IMR-90 (cell line): ENCODE data around the gene PDE4B. TPM values are rescaled to one million over a fixed set of nuclear protein-coding genes. Genes with fewer than 3 reads are reported as not detected.

Experiments used
- ATAC-seq: fragments of 200-7000 bp; cut with Tn5 transposase; 2 replicates; pipeline ENCODE4 v1.9.1; 2020; ENCODE audit warnings: low read depth, mild to moderate bottlenecking, moderate library complexity
- BruUV-seq: library from RNA; stranded (reverse); fragments of 400-500 nt; replicated peaks from 2 replicates; lab custom pipeline; 2021; lab: Mats Ljungman, UMichigan
- CTCF ChIA-PET: fragments of 300-600 bp; formaldehyde crosslinking; extraction: SDS; loops from one replicate; lab custom pipeline; 2021; ENCODE audit warnings: antibody characterized with exemption; lab: Yijun Ruan, JAX
- POLR2A ChIA-PET: fragments of 300-600 bp; sonication (Branson Sonifier 250); formaldehyde crosslinking; loops from one replicate; lab custom pipeline; 2022; ENCODE audit warnings: antibody characterized with exemption; ENCODE audit not compliant: unreplicated experiment; lab: Charles Lee
- DNase-seq: peaks from one replicate; pipeline ENCODE4 v3.0.0; 2013
- H2AFZ ChIP-seq: replicated peaks from 2 replicates; pipeline ENCODE3; 2013; ENCODE audit warnings: low read length, mild to moderate bottlenecking; ENCODE audit not compliant: poor library complexity
- H2AK5ac ChIP-seq: 2 replicates; pipeline ENCODE4 v1.6.1; 2013; ENCODE audit warnings: low read depth, low read length, inconsistent platforms
- H2AK9ac ChIP-seq: replicated peaks from 2 replicates; pipeline ENCODE3; 2013; ENCODE audit warnings: mild to moderate bottlenecking, low read depth, low read length, moderate library complexity; ENCODE audit not compliant: poor library complexity
- H2BK120ac ChIP-seq: 2 replicates; pipeline ENCODE4 v1.6.1; 2013; ENCODE audit warnings: low read depth, low read length, inconsistent platforms
- H2BK15ac ChIP-seq: 3 replicates; pipeline ENCODE4 v1.6.1; 2013; ENCODE audit warnings: low read depth, low read length, inconsistent platforms
- H2BK20ac ChIP-seq: 2 replicates; pipeline ENCODE4 v1.6.1; 2013; ENCODE audit warnings: low read depth, mild to moderate bottlenecking, inconsistent platforms, low read length, moderate library complexity
- H2BK5ac ChIP-seq: 2 replicates; pipeline ENCODE4 v1.6.1; 2013; ENCODE audit warnings: mild to moderate bottlenecking, low read depth, low read length, inconsistent platforms; ENCODE audit not compliant: poor library complexity, severe bottlenecking
- H3K14ac ChIP-seq: replicated peaks from 2 replicates; pipeline ENCODE4 v1.6.1; 2013; ENCODE audit warnings: low read depth, low read length, inconsistent platforms
- H3K18ac ChIP-seq: 2 replicates; pipeline ENCODE4 v1.6.1; 2013; ENCODE audit warnings: low read depth, low read length, control low read depth
- H3K23ac ChIP-seq: 2 replicates; pipeline ENCODE4 v1.6.1; 2013; ENCODE audit warnings: low read depth, low read length, inconsistent platforms
- H3K27ac ChIP-seq: 2 replicates; pipeline ENCODE4 v1.5.1; 2013; ENCODE audit warnings: mild to moderate bottlenecking, control low read depth, low read length; ENCODE audit not compliant: insufficient read depth
- H3K27me3 ChIP-seq: 2 replicates; pipeline ENCODE4 v1.6.1; 2013; ENCODE audit warnings: low read length; ENCODE audit not compliant: control insufficient read depth, insufficient read depth
- H3K36me3 ChIP-seq: 2 replicates; pipeline ENCODE4 v1.6.1; 2013; ENCODE audit warnings: low read length, mixed read lengths; ENCODE audit not compliant: control insufficient read depth, insufficient read depth
- H3K4ac ChIP-seq: 2 replicates; pipeline ENCODE4 v1.6.1; 2013; ENCODE audit warnings: low read depth, low read length, inconsistent platforms
- H3K4me1 ChIP-seq: 2 replicates; pipeline ENCODE4 v1.6.1; 2013; ENCODE audit warnings: low read length, mixed read lengths; ENCODE audit not compliant: control insufficient read depth, insufficient read depth
- H3K4me2 ChIP-seq: 2 replicates; pipeline ENCODE4 v1.6.1; 2013; ENCODE audit warnings: low read depth, mild to moderate bottlenecking, control low read depth, low read length, moderate library complexity
- H3K4me3 ChIP-seq: 2 replicates; pipeline ENCODE4 v1.5.1; 2013; ENCODE audit warnings: low read depth, mild to moderate bottlenecking, control low read depth, low read length, moderate library complexity; ENCODE audit not compliant: insufficient read depth
- H3K56ac ChIP-seq: 2 replicates; pipeline ENCODE4 v1.6.1; 2013; ENCODE audit warnings: low read length, inconsistent platforms; ENCODE audit not compliant: insufficient read depth; ENCODE audit errors: extremely low read depth
- H3K79me1 ChIP-seq, 2 experiments: 2 replicates each; pipeline ENCODE4 v1.6.1; 2013; ENCODE audit warnings: low read length in 2 of 2, inconsistent platforms in 1 of 2, low read depth in 1 of 2
- H3K9ac ChIP-seq: 2 replicates; pipeline ENCODE4 v1.6.1; 2013; ENCODE audit warnings: low read depth, low read length, control low read depth
- H3K9me1 ChIP-seq: 2 replicates; pipeline ENCODE4 v1.6.1; 2013; ENCODE audit warnings: low read length, inconsistent platforms; ENCODE audit not compliant: insufficient read depth
- H3K9me3 ChIP-seq: 2 replicates; pipeline ENCODE4 v1.6.1; 2013; ENCODE audit warnings: low read length; ENCODE audit not compliant: control insufficient read depth, insufficient read depth
- H4K20me1 ChIP-seq: 2 replicates; pipeline ENCODE4 v1.6.1; 2013; ENCODE audit warnings: low read length, inconsistent platforms; ENCODE audit not compliant: insufficient read depth
- H4K5ac ChIP-seq: 2 replicates; pipeline ENCODE4 v1.6.1; 2013; ENCODE audit warnings: mild to moderate bottlenecking, low read depth, low read length, control low read depth
- H4K8ac ChIP-seq, 2 experiments: 2 replicates each; pipeline ENCODE4 v1.6.1; 2013; ENCODE audit warnings: low read depth in 2 of 2, low read length in 2 of 2, control low read depth in 1 of 2, inconsistent platforms in 1 of 2
- H4K91ac ChIP-seq: 2 replicates; pipeline ENCODE4 v1.6.1; 2013; ENCODE audit warnings: low read depth, low read length, inconsistent platforms; ENCODE audit not compliant: insufficient read depth
- BHLHE40 ChIP-seq: fragments of 150-350 bp; IDR thresholded peaks from 2 replicates; pipeline ENCODE4 v1.6.1; 2016; ENCODE audit warnings: mild to moderate bottlenecking, low read depth, low read length
- CEBPB ChIP-seq: IDR thresholded peaks from 2 replicates; pipeline ENCODE4 v1.6.1; 2012; ENCODE audit warnings: low read depth, low read length, improper control_type of control experiment
- CHD1 ChIP-seq: IDR thresholded peaks from 2 replicates; pipeline ENCODE4 v1.6.1; 2012; ENCODE audit warnings: low read depth, low read length, improper control_type of control experiment
- FOS ChIP-seq: fragments of 150-350 bp; IDR thresholded peaks from 2 replicates; pipeline ENCODE4 v1.6.1; 2016; ENCODE audit warnings: low read depth, low read length
- MAFK ChIP-seq: IDR thresholded peaks from 2 replicates; pipeline ENCODE4 v1.6.1; 2012; ENCODE audit warnings: low read depth, low read length, improper control_type of control experiment
- MAZ ChIP-seq: IDR thresholded peaks from 2 replicates; pipeline ENCODE4 v1.6.1; 2012; ENCODE audit warnings: low read depth, mild to moderate bottlenecking, low read length, improper control_type of control experiment, moderate library complexity, borderline replicate concordance
- MXI1 ChIP-seq: IDR thresholded peaks from 2 replicates; pipeline ENCODE4 v1.6.1; 2012; ENCODE audit warnings: low read depth, mild to moderate bottlenecking, low read length, moderate library complexity, borderline replicate concordance
- NFE2L2 ChIP-seq: fragments of 150-350 bp; IDR thresholded peaks from 2 replicates; pipeline ENCODE4 v1.6.1; 2016; ENCODE audit warnings: low read depth, mild to moderate bottlenecking, low read length
- POLR2A ChIP-seq: IDR thresholded peaks from 2 replicates; pipeline ENCODE4 v1.6.1; 2012; ENCODE audit warnings: mild to moderate bottlenecking, low read depth, low read length
- RAD21 ChIP-seq: IDR thresholded peaks from 2 replicates; pipeline ENCODE4 v1.6.1; 2012; ENCODE audit warnings: low read length, improper control_type of control experiment
- RCOR1 ChIP-seq: IDR thresholded peaks from 2 replicates; pipeline ENCODE4 v1.6.1; 2012; ENCODE audit warnings: mild to moderate bottlenecking, low read length, improper control_type of control experiment; ENCODE audit not compliant: insufficient replicate concordance
- RFX5 ChIP-seq: IDR thresholded peaks from 2 replicates; pipeline ENCODE4 v1.8.0; 2012; ENCODE audit warnings: low read depth, mild to moderate bottlenecking, low read length, moderate library complexity
- SMC3 ChIP-seq: fragments of 150-350 bp; IDR thresholded peaks from 2 replicates; pipeline ENCODE4 v1.6.1; 2016; ENCODE audit warnings: low read depth, mild to moderate bottlenecking, antibody characterized with exemption, low read length, moderate library complexity
- WGBS, 2 experiments: methylation state at CpG; one replicate each; pipeline versions ENCODE4 v1.1.5 to v1.1.7; 2013; ENCODE audit warnings: missing lambda C conversion rate in 2 of 2; ENCODE audit not compliant: insufficient read length in 1 of 2; ENCODE audit errors: extremely low coverage in 2 of 2; 5-methylcytosine and 5-hydroxymethylcytosine counted together
- dilution Hi-C: fragments of 300-500 bp; cut with HindIII; formaldehyde crosslinking; loops from one replicate; pipeline ENCODE4 v1.14.3; 2018; ENCODE audit warnings: low sequenced_read_pairs; ENCODE audit not compliant: unreplicated experiment
- in situ Hi-C: fragments of 300-500 bp; cut with MboI; formaldehyde crosslinking; loops from 3 replicates; pipeline ENCODE4 v1.14.3; 2019; ENCODE audit warnings: low sequenced_read_pairs, inconsistent platforms, mixed read lengths
- intact Hi-C: fragments of 100-400 bp; cut with micrococcal nuclease; formaldehyde crosslinking; loops from 2 replicates; pipeline ENCODE4 v1.10.0; 2022
- polyA plus RNA-seq, 3 experiments: library from polyadenylated mRNA; depleted of rRNA; stranded (reverse); fragments of >200 nt; gene quantifications; 2 replicates each; pipeline ENCODE4 v1.2.3, GENCODE V29; 2012; ENCODE audit warnings: low replicate concordance in 1 of 3
- total RNA-seq: library from RNA; depleted of rRNA; stranded (reverse); fragments of >200 nt; gene quantifications from 2 replicates; pipeline ENCODE4 v1.2.3, GENCODE V29; 2012
- TF ChIP-seq, protein P1 (sequence below): fragments of 150-350 bp; IDR thresholded peaks from 2 replicates; pipeline ENCODE4 v1.6.1; 2017; ENCODE audit warnings: mild to moderate bottlenecking, antibody characterized with exemption, low read length, low read depth
- TF ChIP-seq, protein P2 (sequence below): fragments of 150-350 bp; IDR thresholded peaks from 2 replicates; pipeline ENCODE4 v1.6.1; 2016; ENCODE audit warnings: low read depth, mild to moderate bottlenecking, low read length, moderate library complexity, borderline replicate concordance
- TF ChIP-seq, protein P3 (sequence below): conservative IDR thresholded peaks from 2 replicates; pipeline ENCODE4 v1.5.1; 2012; ENCODE audit warnings: mild to moderate bottlenecking, low read depth, low read length, improper control_type of control experiment

Gene PDE4B
- total and polyA plus RNA-seq, 2 of the 4 experiments (the other 2 are of a cell fraction), result 5.8 to 21.3 TPM

DNA sequence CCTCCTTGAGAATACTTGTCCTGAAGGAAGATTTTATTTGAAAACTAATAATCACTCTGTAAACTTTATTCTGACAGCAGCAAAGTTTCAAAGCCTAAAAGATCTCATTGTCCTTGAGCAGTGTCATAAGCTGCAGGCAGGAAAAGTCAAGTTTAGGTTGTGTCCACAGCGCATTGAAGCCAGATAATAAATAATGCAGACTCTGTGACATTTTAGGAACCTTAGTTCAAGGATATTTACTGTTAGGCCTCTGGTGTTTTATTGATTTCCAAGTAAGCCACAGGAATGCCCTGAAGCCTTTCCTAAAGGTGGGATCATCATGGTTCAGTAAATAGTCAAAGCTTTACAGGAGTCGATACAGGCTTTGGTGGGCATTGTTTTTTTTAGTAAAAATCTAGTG, 384.8 kb downstream of the PDE4B start:
- Histone ChIP-seq H2BK120ac (no peak overlapping the region), H3K4me2 (no peak overlapping the region), H3K23ac (no peak overlapping the region), H4K8ac (no peak overlapping the region), H3K9ac (no peak overlapping the region), H4K91ac (no peak overlapping the region), H2BK20ac (no peak overlapping the region), H2BK15ac (no peak overlapping the region), H2AK9ac (no peak overlapping the region), H3K4me3 (no peak overlapping the region), H3K79me1 (no peaks in the 10 kb centered on the region), H3K36me3 (no peaks in the 10 kb centered on the region), H3K9me1 (no peaks in the 10 kb centered on the region), H2BK5ac (no peak overlapping the region), H3K56ac (no peak overlapping the region), H3K9me3 (no peaks in the 10 kb centered on the region), H3K27me3 (no peaks in the 10 kb centered on the region), H4K20me1 (no peaks in the 10 kb centered on the region), H2AFZ (no peak overlapping the region), H4K5ac (no peak overlapping the region), H2AK5ac (no peak overlapping the region), H3K4me1 (peaks cover under 1% of the 10 kb centered on the region; the same call in 1 of the 2 replicates), H3K18ac (no peak overlapping the region), H3K14ac (no peak overlapping the region), H3K27ac (no peak overlapping the region), H3K4ac (no peak overlapping the region)
- TF ChIP-seq MAFK, result no peak
- no peak for TF ChIP-seq MXI1
- no peak for TF ChIP-seq RAD21
- TF ChIP-seq MAZ, result no peak
- TF ChIP-seq BHLHE40, result no peak
- no peak for TF ChIP-seq CHD1
- TF ChIP-seq, protein P1, sequence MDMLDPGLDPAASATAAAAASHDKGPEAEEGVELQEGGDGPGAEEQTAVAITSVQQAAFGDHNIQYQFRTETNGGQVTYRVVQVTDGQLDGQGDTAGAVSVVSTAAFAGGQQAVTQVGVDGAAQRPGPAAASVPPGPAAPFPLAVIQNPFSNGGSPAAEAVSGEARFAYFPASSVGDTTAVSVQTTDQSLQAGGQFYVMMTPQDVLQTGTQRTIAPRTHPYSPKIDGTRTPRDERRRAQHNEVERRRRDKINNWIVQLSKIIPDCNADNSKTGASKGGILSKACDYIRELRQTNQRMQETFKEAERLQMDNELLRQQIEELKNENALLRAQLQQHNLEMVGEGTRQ, result no peak
- no peak for TF ChIP-seq SMC3
- TF ChIP-seq, protein P2, sequence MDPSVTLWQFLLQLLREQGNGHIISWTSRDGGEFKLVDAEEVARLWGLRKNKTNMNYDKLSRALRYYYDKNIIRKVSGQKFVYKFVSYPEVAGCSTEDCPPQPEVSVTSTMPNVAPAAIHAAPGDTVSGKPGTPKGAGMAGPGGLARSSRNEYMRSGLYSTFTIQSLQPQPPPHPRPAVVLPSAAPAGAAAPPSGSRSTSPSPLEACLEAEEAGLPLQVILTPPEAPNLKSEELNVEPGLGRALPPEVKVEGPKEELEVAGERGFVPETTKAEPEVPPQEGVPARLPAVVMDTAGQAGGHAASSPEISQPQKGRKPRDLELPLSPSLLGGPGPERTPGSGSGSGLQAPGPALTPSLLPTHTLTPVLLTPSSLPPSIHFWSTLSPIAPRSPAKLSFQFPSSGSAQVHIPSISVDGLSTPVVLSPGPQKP, result no peak
- TF ChIP-seq RFX5, result no peak
- no peak for TF ChIP-seq POLR2A
- TF ChIP-seq NFE2L2, result no peak
- TF ChIP-seq, protein P3, sequence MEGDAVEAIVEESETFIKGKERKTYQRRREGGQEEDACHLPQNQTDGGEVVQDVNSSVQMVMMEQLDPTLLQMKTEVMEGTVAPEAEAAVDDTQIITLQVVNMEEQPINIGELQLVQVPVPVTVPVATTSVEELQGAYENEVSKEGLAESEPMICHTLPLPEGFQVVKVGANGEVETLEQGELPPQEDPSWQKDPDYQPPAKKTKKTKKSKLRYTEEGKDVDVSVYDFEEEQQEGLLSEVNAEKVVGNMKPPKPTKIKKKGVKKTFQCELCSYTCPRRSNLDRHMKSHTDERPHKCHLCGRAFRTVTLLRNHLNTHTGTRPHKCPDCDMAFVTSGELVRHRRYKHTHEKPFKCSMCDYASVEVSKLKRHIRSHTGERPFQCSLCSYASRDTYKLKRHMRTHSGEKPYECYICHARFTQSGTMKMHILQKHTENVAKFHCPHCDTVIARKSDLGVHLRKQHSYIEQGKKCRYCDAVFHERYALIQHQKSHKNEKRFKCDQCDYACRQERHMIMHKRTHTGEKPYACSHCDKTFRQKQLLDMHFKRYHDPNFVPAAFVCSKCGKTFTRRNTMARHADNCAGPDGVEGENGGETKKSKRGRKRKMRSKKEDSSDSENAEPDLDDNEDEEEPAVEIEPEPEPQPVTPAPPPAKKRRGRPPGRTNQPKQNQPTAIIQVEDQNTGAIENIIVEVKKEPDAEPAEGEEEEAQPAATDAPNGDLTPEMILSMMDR, result no peak
- TF ChIP-seq RCOR1, result no peak
- no peak for TF ChIP-seq CEBPB
- TF ChIP-seq FOS, result no peak
- POLR2A ChIA-PET, result no interaction called here
- dilution Hi-C loops (no loop called here), intact Hi-C loops (no loop called here), in situ Hi-C loops (no loop called here)
- BruUV-seq, result no TSS peak
- CTCF ChIA-PET, result no interaction called here
- no peak for DNase-seq
- no peak for ATAC-seq
- no CpG with 5 or more reads among the region's 2 CpGs for WGBS, 2 experiments
